Activated T-cell treated with anti-CD3 and anti-CD28 coated beads for 24 hours (primary cell): ENCODE results near the gene SNAPC2.
"Not testable (repeated sequence)": the region's sequence is repeated elsewhere in the genome, so short reads cannot be mapped to it uniquely, and the experiment has no call there.

ENCODE experiments used
- DNase-seq: peaks from one replicate; pipeline ENCODE4 v3.0.0-alpha.2; 2020; ENCODE audit warnings: low read depth

Gene SNAPC2

GRCh38 chr19:7921967-7922835 lies 2.1 kb downstream of the SNAPC2 start:
- DNase-seq, result no peak

DNA sequence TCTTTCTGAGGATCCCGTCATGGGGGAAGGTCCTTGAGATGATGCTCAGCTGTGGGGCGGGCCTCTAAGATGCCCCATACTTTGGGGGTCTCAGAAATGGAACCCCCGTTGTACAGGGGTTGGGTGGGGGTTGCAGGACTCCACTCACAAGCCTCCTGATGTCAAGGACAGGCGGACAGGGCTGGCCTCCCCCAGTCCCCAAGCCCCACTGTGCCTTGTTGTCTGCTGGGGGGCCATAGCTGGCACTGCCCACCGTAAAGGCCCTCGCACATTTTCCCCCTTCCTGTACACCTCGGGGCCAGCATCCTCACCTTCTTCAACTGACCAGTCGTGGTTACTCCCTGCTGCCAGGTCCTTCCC lies 2.7 kb downstream of the SNAPC2 start:
- DNase-seq, result no peak

GRCh38 chr19:7923295-7924191 lies 3.4 kb downstream of the SNAPC2 start:
- no peak for DNase-seq

DNA sequence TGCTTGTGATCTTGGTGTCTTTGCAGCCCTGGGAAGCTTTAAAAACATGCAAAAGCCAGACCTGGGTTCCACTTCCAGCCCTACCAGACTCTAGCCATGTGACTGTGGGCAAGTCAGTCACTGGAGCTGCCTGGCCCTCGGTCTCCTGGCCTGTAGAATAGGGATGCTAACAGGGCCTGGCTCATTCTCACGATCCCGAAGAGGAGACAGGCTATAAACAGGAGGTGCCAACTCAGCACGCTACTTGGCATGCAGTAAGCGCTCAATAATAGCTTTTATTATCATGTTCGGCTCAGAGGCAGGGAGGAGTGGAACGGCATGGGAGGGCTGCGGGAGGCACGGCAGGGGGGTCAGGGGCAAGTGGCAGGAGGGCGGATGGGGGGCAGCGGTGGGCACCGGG lies 4.1 kb downstream of the SNAPC2 start:
- DNase-seq, result no peak

DNA sequence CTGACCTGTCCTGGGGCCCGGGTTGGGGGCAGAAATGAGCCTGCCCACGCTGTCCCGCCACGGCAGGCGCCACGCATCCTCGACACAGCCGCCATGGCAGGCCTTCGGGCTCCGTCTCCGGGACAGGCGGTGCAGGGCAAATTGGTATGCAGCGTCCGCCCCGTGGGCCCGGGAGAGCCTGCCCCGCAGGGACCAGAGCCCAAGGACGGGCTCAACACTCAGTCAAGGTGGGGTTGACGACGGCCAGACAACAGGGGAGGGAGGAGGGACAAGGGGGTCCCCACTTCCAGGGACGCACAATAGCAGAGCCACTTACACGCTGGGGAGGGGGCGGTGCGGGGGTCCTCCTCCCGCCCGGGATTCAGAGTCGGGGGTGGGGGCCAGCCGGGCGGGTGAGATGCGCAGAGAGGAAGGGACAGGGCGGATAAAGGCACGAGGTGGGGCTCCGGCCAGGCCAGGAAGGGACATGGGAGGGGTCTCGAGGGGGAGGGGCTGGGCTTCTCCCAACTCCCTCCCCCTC lies 4.6 kb downstream of the SNAPC2 start:
- DNase-seq, result no peak

- peak; percentile 64 for DNase-seq
Measured at GRCh38 chr19:7925171-7925851, 5.2 kb downstream of the SNAPC2 start.

DNA sequence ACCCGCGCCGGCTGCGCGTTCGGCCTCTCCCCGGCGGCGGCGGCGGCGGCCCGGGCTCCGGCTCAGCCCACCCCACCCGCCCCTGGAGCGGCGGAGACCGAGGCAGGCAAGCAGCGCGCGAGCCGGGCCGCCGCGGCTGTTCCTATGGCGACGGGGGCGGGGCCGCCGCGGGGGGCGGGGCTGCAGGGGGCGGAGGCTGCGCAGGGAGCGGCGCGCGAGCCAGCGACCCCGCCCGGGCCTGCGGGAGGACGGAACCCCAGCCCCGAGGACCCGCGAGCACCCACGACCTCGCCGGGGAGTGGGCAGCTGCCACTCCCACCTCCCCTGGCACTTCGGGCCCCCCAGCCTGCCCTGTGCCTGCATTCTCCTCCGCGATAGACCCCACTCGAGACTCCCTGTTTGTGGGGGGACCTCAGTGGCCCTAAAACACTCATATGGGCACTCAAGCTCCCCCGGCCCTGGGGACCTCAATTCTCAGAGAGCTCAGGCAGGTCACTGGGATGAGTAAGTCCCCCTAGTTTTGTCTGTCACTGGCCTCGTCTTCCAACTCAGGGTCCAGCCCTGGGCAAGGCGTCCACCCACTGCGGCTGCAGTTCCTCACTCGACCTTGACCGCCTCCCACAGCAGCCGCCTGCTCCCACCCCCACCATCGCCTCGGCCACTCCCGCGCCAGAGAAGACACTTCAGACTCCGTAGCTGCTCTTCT lies 6.0 kb downstream of the SNAPC2 start, which contains the start of gene CTXN1:
CTXN1 (minus strand) TSS at position 115 of the 706 bp plus-strand sequence. CDS start 597 bp downstream, outside the sequence.
- peak; percentile 70 for DNase-seq

- DNase-seq, result no peak
Measured at GRCh38 chr19:7926727-7927604, 6.8 kb downstream of the SNAPC2 start.

DNA sequence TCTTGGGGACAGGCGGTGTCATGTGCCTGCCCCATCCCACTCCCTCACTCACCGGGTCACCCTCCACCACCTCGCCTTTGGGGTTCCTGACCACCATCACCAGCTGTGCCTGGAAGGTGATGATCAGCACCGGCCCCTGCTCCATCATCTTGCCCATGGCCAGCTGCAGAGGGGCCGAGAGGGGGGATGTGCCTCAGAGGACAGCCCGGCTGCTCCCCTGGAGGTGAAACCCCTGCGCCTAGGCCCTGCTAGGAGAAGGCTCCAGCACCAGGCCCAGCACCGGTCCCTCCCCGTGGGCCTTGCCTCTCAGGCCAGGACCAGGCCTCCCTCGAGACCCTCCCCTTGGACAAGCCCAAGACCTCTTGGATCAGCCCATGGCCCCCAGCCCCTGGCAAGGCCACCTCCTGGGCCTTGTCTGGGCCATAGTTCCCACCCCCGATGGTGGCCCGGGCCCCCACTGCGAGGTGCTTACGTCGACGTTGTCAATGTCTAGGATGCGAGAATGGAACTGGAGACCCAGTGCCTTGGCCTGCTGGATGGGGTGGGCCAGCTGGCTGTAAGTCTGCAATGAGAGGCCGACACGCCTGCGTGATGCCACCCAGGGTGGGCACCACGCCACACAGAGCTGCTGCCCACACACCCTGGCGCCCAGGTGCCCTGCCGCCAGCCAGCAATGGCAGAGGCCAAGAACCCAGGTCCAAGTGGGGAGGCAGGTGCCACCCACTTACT lies 7.6 kb downstream of the SNAPC2 start:
- no peak for DNase-seq

- no peak for DNase-seq
Measured at GRCh38 chr19:7928334-7928706, 8.2 kb downstream of the SNAPC2 start.

GRCh38 chr19:7928741-7929701 lies 8.9 kb downstream of the SNAPC2 start:
- peak; percentile 44 for DNase-seq

DNA sequence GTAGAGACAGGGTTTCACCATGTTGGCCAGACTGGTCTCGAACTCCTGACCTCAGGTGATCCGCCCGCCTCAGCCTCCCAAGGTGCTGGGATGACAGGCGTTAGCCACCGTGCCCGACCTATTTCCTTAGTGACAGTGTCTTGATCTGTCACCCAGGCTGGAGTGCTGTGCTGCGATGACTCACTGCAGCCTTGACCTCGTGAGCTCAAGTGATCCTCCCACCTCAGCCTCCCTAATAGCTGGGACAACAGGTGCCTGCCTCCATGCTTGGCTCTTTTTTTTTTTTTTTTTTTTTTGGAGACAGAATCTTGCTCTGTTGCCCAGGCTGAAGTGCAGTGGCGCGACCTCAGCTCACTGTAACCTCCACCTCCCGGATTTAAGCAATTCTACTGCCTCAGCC lies 9.9 kb downstream of the SNAPC2 start:
- not testable (repeated sequence) for DNase-seq

- no peak for DNase-seq
Measured at GRCh38 chr19:7930765-7931164, 10.6 kb downstream of the SNAPC2 start.

DNA sequence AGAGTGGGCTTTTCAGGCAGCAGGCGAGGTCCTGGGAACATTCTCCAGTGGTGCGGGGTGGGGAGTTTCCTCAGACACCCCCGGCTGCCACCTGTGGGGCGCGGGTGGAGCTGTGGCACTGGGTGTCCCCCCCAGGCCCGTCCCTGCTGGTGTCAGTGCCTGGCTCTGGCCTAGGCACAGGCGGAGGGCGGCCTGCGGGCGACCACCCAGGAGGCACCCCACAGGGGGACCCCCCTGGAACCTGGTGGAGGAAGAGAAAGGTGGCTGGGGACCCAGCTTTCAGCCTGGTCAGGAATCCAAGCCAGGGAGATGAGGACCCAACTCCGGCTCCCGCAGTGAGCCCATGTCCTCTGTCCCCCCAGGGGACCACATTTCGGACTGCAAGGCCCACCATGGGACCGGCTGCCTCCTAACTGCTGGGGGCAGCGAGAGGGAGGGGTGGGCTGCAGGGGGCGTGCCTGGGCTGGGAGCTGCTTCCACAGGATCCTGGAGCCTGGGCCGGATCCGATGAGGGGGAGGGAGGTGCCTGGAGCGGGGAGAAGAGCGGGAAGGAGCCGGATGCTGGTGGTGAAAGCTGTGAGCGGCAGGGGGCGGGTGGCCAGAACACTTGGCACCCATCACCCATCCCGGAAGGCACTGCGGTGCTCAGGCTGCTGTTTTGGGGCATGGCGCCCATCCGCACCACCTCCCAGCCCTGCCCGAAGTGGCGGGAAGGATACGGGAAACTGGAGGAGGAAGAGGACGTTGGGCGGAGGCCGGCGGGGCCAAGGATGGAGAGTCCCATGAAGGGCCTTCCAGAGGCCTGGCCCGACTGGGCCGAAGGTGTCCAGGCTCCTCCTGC lies 11.3 kb downstream of the SNAPC2 start:
- DNase-seq, result no peak

GRCh38 chr19:7932276-7932929 lies 12.3 kb downstream of the SNAPC2 start:
- DNase-seq, result no peak

DNA sequence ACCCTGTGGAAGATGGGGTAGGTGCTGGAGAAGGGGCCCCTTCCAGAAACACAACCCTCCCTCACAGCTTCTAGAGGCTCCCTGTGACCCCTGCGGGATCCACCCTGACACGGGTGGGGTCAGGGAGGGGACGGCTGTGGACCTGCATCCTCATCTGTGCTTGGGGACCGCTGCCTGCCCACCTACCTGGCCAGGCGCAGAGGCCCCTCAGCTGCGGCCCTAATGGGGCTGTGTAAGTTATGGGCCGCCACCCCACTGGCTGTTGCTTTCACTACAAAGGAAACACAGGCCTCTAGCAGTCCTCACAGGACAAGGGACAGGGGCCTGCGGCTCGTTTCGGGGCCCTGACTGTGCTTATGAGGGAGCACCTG lies 12.8 kb downstream of the SNAPC2 start:
- no peak for DNase-seq

- no peak for DNase-seq
Measured at GRCh38 chr19:7933411-7933810, 13.3 kb downstream of the SNAPC2 start.
